Islet precursor cell (in vitro differentiated cells): ENCODE data around the gene ZBTB7C.
A peak's percentile ranks its signal among the peaks of the same experiment; 100 is the strongest.

Experiments used
- DNase-seq: peaks from one replicate; pipeline ENCODE4 v3.0.0-alpha.2; 2018

Gene ZBTB7C

GRCh38 chr18:48244530-48244929, 164.7 kb downstream of the ZBTB7C start:
- DNase-seq: no peak

GRCh38 chr18:48238636-48239035, 170.5 kb downstream of the ZBTB7C start:
- no peak for DNase-seq

GRCh38 chr18:48238206-48238605, 171.0 kb downstream of the ZBTB7C start:
- no peak for DNase-seq

- no peak for DNase-seq
Observed at GRCh38 chr18:48236822-48237221, 172.4 kb downstream of the ZBTB7C start.

GRCh38 chr18:48230467-48231113, 178.6 kb downstream of the ZBTB7C start:
- DNase-seq: peak; percentile 89

GRCh38 chr18:48229552-48229981, 179.6 kb downstream of the ZBTB7C start:
- DNase-seq: no peak

GRCh38 chr18:48228841-48229240, 180.3 kb downstream of the ZBTB7C start:
- no peak for DNase-seq

- DNase-seq: no peak
Observed at GRCh38 chr18:48228301-48228715, 180.9 kb downstream of the ZBTB7C start.

GRCh38 chr18:48227206-48227605, 182.0 kb downstream of the ZBTB7C start:
- DNase-seq: no peak

GRCh38 chr18:48226401-48226800, 182.8 kb downstream of the ZBTB7C start:
- DNase-seq: no peak

- no peak for DNase-seq
Observed at GRCh38 chr18:48222118-48222517, 187.1 kb downstream of the ZBTB7C start.

- DNase-seq: no peak
Observed at GRCh38 chr18:48219810-48220499, 189.2 kb downstream of the ZBTB7C start.

GRCh38 chr18:48219037-48219809, 190.0 kb downstream of the ZBTB7C start:
- DNase-seq: no peak

GRCh38 chr18:48218285-48219022, 190.7 kb downstream of the ZBTB7C start:
- DNase-seq: no peak

- no peak for DNase-seq
Observed at GRCh38 chr18:48217258-48218250, 191.6 kb downstream of the ZBTB7C start.

- no peak for DNase-seq
Observed at GRCh38 chr18:48216639-48217257, 192.4 kb downstream of the ZBTB7C start.

GRCh38 chr18:48215876-48216638, 193.1 kb downstream of the ZBTB7C start:
- no peak for DNase-seq

- DNase-seq: no peak
Observed at GRCh38 chr18:48213791-48214190, 195.4 kb downstream of the ZBTB7C start.

- no peak for DNase-seq
Observed at GRCh38 chr18:48208432-48209140, 200.6 kb downstream of the ZBTB7C start.

- DNase-seq: no peak
Observed at GRCh38 chr18:48207733-48208132, 201.4 kb downstream of the ZBTB7C start.
